HG03558 (cell line): ENCODE results near the gene JAK2.

Experiments used
- ATAC-seq: cut with Tn5 transposase; IDR thresholded peaks from one replicate; pipeline ENCODE4 v1.9.1; 2021; ENCODE audit warnings: moderate number of reproducible peaks; ENCODE audit not compliant: unreplicated experiment; ENCODE audit errors: extremely low read depth

JAK2 gene

DNA sequence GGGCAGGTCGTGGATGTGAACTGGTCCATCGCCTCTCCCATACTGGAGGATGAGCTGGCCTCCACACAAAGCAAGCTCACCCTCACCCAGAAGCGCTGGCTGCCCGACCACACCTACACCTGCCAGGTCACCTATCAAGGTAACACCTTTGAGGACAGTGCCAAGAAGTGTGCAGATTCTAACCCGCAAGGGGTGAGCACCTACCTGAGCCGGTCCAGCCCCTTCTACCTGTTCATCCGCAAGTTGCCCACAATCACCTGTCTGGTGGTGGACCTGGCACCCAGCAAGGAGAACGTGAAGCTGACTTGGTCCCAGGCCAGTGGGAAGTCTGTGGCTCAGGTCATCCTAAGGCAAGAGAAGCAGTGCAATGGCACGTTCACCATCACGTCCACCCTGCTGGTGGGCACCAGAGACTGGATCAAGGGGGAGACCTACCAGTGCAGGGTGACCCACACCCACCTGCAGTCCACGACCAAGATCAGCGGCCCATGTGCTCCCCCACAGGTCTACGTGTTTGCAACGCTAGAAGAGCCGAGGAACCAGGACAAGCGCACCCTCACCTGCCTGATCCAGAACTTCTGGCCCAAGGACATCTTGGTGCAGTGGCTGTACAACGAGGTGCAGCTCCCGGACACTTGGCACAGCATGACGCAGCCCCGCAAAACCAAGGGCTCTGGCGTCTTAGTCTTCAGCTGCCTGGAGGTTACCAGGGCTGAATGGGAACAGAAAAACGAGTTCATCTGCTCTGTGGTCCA is 129.1 kb downstream of the JAK2 start:
- ATAC-seq: no peak

- no peak for ATAC-seq
These were observed 137.0 kb downstream of the JAK2 start for GRCh38 chr9:5122116-5122515.

DNA sequence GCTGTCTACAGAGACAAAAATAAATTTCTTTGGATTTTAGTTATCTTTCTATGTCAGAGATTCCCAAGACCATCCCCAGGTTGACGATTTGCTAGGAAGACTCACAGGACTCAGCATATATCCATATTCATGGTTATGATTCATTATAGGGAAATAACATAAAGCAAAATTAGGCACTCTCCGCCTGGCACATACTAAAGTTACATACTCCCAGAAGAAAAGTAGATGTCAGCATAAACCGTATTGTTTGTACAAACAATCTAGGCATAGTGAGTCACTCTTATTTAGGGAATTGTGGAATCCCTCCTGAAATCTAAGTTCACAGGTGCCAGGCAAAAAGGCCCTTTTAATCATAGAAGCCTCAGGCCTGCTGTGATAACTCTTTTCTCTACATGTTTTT is 137.4 kb downstream of the JAK2 start:
- ATAC-seq: no peak

DNA sequence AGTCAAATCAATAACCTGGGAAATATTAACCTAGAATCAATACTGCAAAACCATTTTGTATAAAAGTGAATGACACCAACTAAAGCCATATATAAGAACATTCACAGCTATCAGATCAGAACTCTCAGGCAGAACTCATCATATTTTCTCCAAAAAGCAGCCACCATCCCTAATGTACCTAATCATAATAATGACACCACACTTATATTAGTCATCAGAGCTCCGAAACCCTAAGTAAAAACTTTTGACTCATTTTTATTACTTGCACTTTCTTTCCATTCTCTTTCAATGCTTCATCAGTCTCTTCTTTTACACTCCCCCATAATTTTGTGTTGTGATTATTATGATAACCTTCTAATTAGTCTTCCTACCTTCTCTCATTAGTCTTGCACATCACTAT is 155.1 kb downstream of the JAK2 start:
- no peak for ATAC-seq

DNA sequence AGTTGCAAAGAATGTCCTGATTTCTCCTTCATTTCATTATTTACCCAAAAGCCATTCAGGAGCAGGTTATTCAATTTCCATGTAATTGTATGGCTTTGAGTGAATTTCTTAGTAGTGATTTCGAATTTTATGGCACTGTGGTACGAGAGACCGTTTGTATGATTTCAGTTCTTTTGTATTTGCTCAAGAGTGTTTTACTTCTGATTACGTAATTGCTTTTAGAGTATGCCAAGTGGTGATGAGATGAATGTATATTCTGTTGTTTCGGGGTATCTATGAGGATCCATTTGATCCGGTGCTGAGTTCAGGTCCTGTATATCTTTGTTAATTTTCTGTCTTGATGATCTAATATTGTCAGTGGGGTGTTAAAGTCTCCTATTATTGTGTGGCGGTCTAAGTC is 159.1 kb downstream of the JAK2 start:
- ATAC-seq: no peak

- ATAC-seq: no peak
These were observed 161.2 kb downstream of the JAK2 start for GRCh38 chr9:5146241-5146640.
